CD14-positive monocyte (primary cell): ENCODE measurements around the gene PSMB5. TPM values are rescaled to one million over a fixed set of nuclear protein-coding genes. Genes with fewer than 3 reads are reported as not detected.

ENCODE experiments used
- DNase-seq, 3 donors: peaks; one replicate each; pipeline ENCODE4 v3.0.0-alpha.2; 2011 to 2022
- H2AFZ ChIP-seq: 2 replicates; pipeline ENCODE4 v1.6.0; 2012; ENCODE audit warnings: mild to moderate bottlenecking, low read depth, low read length, inconsistent platforms; ENCODE audit not compliant: insufficient read depth, poor library complexity, severe bottlenecking
- H3K27ac ChIP-seq, 2 donors: 1 replicate in 1 of 2; 2 replicates in 1 of 2; pipeline ENCODE4 v1.5.1; 2012 to 2013; ENCODE audit warnings: low read length in 2 of 2, control low read depth in 1 of 2, inconsistent platforms in 1 of 2, low read depth in 1 of 2, mild to moderate bottlenecking in 1 of 2
- H3K27me3 ChIP-seq, 2 donors: one replicate each; pipeline versions ENCODE4 v1.6.0 to v1.6.1; 2011 to 2013; ENCODE audit warnings: low read length in 2 of 2; ENCODE audit not compliant: control insufficient read depth in 2 of 2, insufficient read depth in 2 of 2
- H3K36me3 ChIP-seq, 2 donors: replicated peaks in 1 of 2; 1 replicate in 1 of 2; 2 replicates in 1 of 2; pipeline versions ENCODE4 v1.5.1 to v1.6.1; 2012 to 2013; ENCODE audit warnings: low read length in 2 of 2, control low read depth in 1 of 2, inconsistent platforms in 1 of 2, mild to moderate bottlenecking in 1 of 2; ENCODE audit not compliant: insufficient read depth in 2 of 2, control insufficient read depth in 1 of 2
- H3K4me1 ChIP-seq, 2 donors: 1 replicate in 1 of 2; 2 replicates in 1 of 2; pipeline versions ENCODE4 v1.5.1 to v1.6.1; 2012 to 2013; ENCODE audit warnings: low read length in 2 of 2, control low read depth in 1 of 2, inconsistent platforms in 1 of 2, mild to moderate bottlenecking in 1 of 2, moderate library complexity in 1 of 2; ENCODE audit not compliant: insufficient read depth in 2 of 2, control insufficient read depth in 1 of 2
- H3K4me2 ChIP-seq: replicated peaks from 2 replicates; pipeline ENCODE3; 2012; ENCODE audit warnings: low read length, moderate library complexity, mild to moderate bottlenecking; ENCODE audit not compliant: poor library complexity, severe bottlenecking; ENCODE audit errors: extremely low read depth
- H3K4me3 ChIP-seq, 3 experiments: fragments of 200-600 bp in 1 of 3; sonication (generic) in 1 of 3; replicated peaks in 1 of 3; 1 replicate in 2 of 3; 2 replicates in 1 of 3; pipeline ENCODE4 v1.5.1; 2011 to 2013; ENCODE audit warnings: low read length in 3 of 3, mild to moderate bottlenecking in 3 of 3, control low read depth in 2 of 3, low read depth in 2 of 3, inconsistent platforms in 1 of 3, moderate library complexity in 1 of 3
- H3K79me2 ChIP-seq: 2 replicates; pipeline ENCODE4 v1.6.0; 2012; ENCODE audit warnings: mild to moderate bottlenecking, control low read depth, inconsistent platforms, low read length, moderate library complexity; ENCODE audit not compliant: insufficient read depth
- H3K9ac ChIP-seq: 2 replicates; pipeline ENCODE4 v1.6.0; 2017; ENCODE audit warnings: low read length, mild to moderate bottlenecking; ENCODE audit not compliant: insufficient read depth, poor library complexity, severe bottlenecking
- H3K9me3 ChIP-seq, 2 donors: replicated peaks in 1 of 2; 1 replicate in 1 of 2; 2 replicates in 1 of 2; pipeline versions ENCODE4 v1.5.1 to v1.6.1; 2012 to 2013; ENCODE audit warnings: low read length in 2 of 2, control low read depth in 1 of 2; ENCODE audit not compliant: control insufficient read depth in 1 of 2, insufficient read depth in 1 of 2
- H4K20me1 ChIP-seq: 2 replicates; pipeline ENCODE4 v1.6.0; 2012; ENCODE audit warnings: mild to moderate bottlenecking, low read length, control low read depth, moderate library complexity; ENCODE audit not compliant: insufficient read depth
- H3K27ac Mint-ChIP-seq, 7 donors: one replicate each; pipeline ENCODE4 v1.8.0; 2020; ENCODE audit warnings: mild to moderate bottlenecking in 7 of 7, mixed read lengths in 7 of 7, moderate library complexity in 6 of 7, inconsistent platforms in 2 of 7
- H3K27me3 Mint-ChIP-seq, 3 donors: one replicate each; pipeline ENCODE4 v1.8.0; 2021 to 2022; ENCODE audit warnings: low read depth in 3 of 3, mild to moderate bottlenecking in 3 of 3, mixed read lengths in 3 of 3, moderate library complexity in 3 of 3, inconsistent platforms in 1 of 3
- H3K36me3 Mint-ChIP-seq, 2 donors: one replicate each; pipeline ENCODE4 v1.8.0; 2020; ENCODE audit warnings: mixed read lengths in 2 of 2, inconsistent platforms in 1 of 2, mild to moderate bottlenecking in 1 of 2
- H3K4me1 Mint-ChIP-seq: one replicate; pipeline ENCODE4 v1.8.0; 2020; ENCODE audit warnings: mild to moderate bottlenecking, mixed read lengths
- H3K4me3 Mint-ChIP-seq, 2 donors: one replicate each; pipeline ENCODE4 v1.8.0; 2020; ENCODE audit warnings: mild to moderate bottlenecking in 2 of 2, mixed read lengths in 2 of 2, moderate library complexity in 1 of 2
- H3K9me3 Mint-ChIP-seq, 7 donors: one replicate each; pipeline ENCODE4 v1.8.0; 2020 to 2022; ENCODE audit warnings: mixed read lengths in 7 of 7, mild to moderate bottlenecking in 6 of 7, moderate library complexity in 6 of 7, inconsistent platforms in 2 of 7
- WGBS: methylation state at CpG from one replicate; pipeline ENCODE4 v1.1.5; 2013; ENCODE audit warnings: missing lambda C conversion rate; ENCODE audit not compliant: insufficient coverage; 5-methylcytosine and 5-hydroxymethylcytosine counted together
- intact Hi-C, 2 donors: fragments of 100-400 bp; cut with micrococcal nuclease; formaldehyde crosslinking; loops; one replicate each; pipeline versions ENCODE4 v1.15.0 to v1.15.1; 2023
- polyA plus RNA-seq, 3 donors: library from polyadenylated mRNA; depleted of rRNA in 1 of 3; unstranded in 2 of 3; stranded (reverse) in 1 of 3; fragments of 300-500 nt in 2 of 3; fragments of >200 nt in 1 of 3; fragmentation: Illumina TruSeq in 2 of 3; gene quantifications; 1 replicate in 2 of 3; 2 replicates in 1 of 3; pipeline ENCODE4 v1.2.3, GENCODE V29; 2012 to 2021
- TF ChIP-seq, protein P1 (sequence below): fragments of 200-600 bp; IDR thresholded peaks from one replicate; pipeline ENCODE4 v1.8.0; 2022; ENCODE audit warnings: antibody characterized with exemption, mild to moderate bottlenecking

Gene PSMB5
- polyA plus RNA-seq, 3 donors = 16.8 to 61.8 (median 57.6) TPM

DNA sequence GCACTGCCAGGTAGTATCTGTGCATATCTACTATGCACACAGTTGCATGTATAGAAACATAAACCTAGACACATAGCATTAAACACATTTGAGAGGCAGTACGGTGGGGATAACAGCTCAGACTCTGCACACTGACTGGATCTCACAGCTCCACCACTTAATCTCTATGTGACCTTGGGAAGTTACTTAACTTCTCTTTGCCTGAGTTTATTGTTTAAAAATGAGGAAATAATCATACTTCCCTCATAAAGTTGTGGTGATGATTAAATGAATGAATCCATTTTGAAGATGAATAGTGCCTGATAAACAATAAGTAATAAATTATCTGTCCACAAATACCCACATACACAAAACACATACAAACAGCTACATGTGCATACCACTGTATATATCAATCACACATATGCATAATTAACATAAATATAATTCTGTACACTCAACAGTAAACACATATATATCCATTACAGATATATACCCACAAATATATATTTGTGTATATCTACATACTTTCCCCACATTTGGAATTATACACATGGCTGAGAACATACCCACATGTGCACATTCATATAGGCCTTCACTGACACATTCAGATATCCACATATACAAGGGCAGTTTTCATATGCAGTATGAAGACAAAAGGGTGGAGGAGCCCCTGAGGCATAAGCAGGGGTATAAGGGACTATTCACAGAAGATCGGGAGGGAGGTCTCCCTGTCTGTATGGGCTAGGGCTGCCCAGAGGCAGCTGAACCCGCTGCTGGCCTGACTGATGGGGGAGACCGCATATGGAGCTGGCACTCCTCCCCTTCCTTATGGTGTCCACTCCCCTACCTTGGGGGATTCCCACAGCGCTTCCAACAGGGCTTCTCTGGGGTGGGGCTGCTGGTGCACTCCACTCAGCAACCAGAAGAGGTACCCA lies 16.7 kb upstream of the PSMB5 start:
- Histone ChIP-seq H3K4me1 (peaks cover 7 to 13% of the 10 kb centered on the region in 2 donors), H3K36me3 (no peaks in the 10 kb centered on the region), H3K27ac (no peak overlapping the region), H3K9me3 (no peaks in the 10 kb centered on the region), H3K4me2 (no peak overlapping the region), H3K79me2 (no peaks in the 10 kb centered on the region), H3K27me3 (peaks cover 0 to 2% of the 10 kb centered on the region in 2 donors), H4K20me1 (no peaks in the 10 kb centered on the region), H3K4me3 (no peak overlapping the region), H3K9ac (no peak overlapping the region), H2AFZ (no peak overlapping the region)
- Mint-ChIP-seq H3K4me3 (no peak overlapping the region), H3K27me3 (peaks cover 6 to 12% (median 11%) of the 10 kb centered on the region in 3 donors), H3K36me3 (peaks cover 0 to under 1% of the 10 kb centered on the region in 2 donors), H3K9me3 (peaks cover 0 to 4% (median 0%) of the 10 kb centered on the region in 7 donors), H3K4me1 (peaks cover 16% of the 10 kb centered on the region), H3K27ac (no peak overlapping the region)
- 80% methylated on average over 2 of the region's 5 CpGs for WGBS
- DNase-seq = no peak
- TF ChIP-seq, protein P1, sequence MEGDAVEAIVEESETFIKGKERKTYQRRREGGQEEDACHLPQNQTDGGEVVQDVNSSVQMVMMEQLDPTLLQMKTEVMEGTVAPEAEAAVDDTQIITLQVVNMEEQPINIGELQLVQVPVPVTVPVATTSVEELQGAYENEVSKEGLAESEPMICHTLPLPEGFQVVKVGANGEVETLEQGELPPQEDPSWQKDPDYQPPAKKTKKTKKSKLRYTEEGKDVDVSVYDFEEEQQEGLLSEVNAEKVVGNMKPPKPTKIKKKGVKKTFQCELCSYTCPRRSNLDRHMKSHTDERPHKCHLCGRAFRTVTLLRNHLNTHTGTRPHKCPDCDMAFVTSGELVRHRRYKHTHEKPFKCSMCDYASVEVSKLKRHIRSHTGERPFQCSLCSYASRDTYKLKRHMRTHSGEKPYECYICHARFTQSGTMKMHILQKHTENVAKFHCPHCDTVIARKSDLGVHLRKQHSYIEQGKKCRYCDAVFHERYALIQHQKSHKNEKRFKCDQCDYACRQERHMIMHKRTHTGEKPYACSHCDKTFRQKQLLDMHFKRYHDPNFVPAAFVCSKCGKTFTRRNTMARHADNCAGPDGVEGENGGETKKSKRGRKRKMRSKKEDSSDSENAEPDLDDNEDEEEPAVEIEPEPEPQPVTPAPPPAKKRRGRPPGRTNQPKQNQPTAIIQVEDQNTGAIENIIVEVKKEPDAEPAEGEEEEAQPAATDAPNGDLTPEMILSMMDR = no peak
- intact Hi-C loops = no loop called here

DNA sequence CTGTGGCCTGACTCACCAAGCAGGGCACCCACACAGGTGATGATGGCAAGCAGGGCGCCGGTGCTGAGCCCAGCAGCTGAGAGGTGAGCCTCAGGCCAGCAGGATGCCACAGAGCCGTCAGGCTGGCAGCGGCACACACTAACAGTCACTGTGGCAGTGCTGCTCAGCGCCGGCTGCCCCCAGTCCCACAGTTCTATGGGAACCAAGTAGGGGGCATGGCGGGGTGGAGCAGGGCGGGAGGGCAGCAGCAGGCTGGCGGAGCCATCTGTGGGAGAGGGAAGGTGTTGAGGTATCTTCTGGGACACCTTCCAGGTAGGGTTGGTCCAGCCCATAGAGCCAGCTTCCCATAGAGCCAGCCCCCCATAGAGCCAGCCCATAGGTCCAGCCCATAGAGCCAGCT lies 14.3 kb upstream of the PSMB5 start:
- Mint-ChIP-seq H3K4me1 (peaks cover 17% of the 10 kb centered on the region), H3K27me3 (peaks cover 4 to 10% (median 8%) of the 10 kb centered on the region in 3 donors), H3K9me3 (peaks cover 0 to 4% (median 0%) of the 10 kb centered on the region in 7 donors), H3K27ac (no peak overlapping the region), H3K36me3 (no peaks in the 10 kb centered on the region), H3K4me3 (no peak overlapping the region)
- no peak overlapping the region for H3K9ac ChIP-seq
- no peaks in the 10 kb centered on the region for H3K9me3 ChIP-seq
- 100% methylated on average over 4 of the region's 9 CpGs for WGBS
- H3K27ac ChIP-seq = no peak overlapping the region
- peaks cover 3 to 10% of the 10 kb centered on the region in 2 donors for H3K4me1 ChIP-seq
- no peaks in the 10 kb centered on the region for H3K27me3 ChIP-seq
- intact Hi-C loops = no loop called here
- no peak for DNase-seq
- H3K4me3 ChIP-seq = no peak overlapping the region
- H3K4me2 ChIP-seq = no peak overlapping the region
- TF ChIP-seq, protein P1 = no peak
- no peak overlapping the region for H2AFZ ChIP-seq
- H4K20me1 ChIP-seq = no peaks in the 10 kb centered on the region
- H3K36me3 ChIP-seq = no peaks in the 10 kb centered on the region
- H3K79me2 ChIP-seq = no peaks in the 10 kb centered on the region
